NCI-H226 (cell line): ENCODE data around the gene DENND4C.

Source experiments
- DNase-seq: peaks from one replicate; pipeline ENCODE4 v3.0.0-alpha.2; 2015

Gene DENND4C

DNA sequence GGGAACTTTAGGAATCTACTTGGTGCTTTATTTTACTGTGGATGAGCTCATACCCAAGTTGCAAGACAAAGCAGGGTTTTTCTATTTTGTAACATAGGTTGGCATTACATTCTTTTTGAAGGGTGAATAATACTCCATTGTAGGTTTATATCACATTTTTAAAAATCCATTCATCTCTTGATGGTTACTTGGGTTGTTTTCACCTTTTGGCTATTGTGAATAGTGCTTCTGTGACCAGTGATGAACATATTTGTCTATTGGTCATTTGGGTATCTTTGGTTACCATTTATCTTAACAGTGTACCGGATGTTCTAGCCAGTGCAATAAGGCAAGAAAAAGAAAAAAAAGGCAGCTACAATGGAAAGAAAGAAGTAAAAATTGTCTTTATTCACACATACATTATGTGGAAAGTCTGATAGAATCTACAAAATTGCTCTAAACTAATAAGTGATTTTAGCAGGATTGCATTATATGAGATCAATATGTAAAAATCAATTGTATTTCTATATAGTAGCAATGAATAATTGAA, 40.0 kb downstream of the DENND4C start:
- DNase-seq, result no peak

DNA sequence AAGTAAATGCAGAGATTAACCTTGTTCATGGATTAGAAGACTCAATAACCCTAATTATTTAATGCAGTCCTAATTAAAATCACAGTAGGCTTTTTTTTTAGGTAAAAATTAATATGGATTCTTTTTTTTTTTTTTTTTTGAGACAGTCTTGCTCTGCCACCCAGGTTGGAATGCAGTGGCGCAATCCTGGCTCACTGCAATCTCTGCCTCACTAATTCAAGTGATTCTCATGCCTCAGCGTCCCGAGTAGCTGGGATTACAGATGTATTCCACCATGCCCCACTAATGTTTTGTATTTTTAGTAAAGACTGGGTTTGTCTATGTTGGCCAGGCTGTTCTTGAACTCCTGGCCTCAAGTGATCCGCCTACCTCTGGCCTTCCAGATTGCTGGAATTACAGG, 40.6 kb downstream of the DENND4C start:
- DNase-seq, result peak; percentile 16

DNA sequence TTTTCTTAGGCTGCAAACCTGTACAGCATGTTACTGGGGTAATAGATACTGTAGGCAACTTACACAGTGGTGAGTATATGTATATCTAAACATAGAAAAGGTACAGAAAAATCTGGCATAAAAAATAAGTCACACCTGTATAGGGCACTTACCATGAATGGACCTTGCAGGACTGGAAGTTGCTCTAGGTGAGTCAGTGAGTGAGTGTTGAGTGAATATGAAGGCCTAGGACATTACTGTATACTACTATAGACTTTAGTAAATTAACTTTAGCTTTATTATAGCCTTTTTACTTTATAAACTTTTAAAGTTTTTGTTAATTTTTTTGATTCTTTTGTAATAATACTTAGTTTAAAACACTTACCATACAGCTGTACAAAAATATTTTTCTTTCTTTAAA, 51.3 kb downstream of the DENND4C start:
- no peak for DNase-seq

DNA sequence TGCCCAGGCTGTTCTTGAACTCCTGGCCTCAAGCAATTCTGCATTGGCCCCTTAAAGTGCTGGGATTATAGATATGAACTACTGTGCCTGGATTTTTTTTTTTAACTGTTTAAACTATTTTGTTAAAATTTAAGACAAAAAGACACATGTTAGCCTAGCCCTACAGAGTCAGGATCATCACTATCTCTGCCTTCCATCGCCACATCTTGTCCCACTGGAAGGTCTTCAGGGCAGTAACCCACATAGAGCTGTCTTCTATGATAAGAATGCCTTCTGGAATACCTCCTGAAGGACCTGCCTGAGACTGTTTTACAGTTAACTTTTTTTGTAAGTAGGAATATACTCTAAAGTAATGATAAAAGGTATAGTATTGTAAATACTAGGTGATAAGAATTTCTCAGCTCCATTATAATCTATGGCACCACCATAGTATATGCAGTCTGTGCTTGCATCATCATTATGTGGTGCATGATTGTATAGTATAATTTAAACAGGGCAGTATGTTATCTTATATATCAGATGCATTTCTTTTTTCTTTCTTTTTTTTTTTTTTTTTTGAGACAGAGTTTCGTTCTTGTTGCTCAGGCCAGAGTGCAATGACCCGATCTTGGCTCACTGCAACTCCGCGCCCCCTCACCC, 52.7 kb downstream of the DENND4C start:
- no peak for DNase-seq

DNA sequence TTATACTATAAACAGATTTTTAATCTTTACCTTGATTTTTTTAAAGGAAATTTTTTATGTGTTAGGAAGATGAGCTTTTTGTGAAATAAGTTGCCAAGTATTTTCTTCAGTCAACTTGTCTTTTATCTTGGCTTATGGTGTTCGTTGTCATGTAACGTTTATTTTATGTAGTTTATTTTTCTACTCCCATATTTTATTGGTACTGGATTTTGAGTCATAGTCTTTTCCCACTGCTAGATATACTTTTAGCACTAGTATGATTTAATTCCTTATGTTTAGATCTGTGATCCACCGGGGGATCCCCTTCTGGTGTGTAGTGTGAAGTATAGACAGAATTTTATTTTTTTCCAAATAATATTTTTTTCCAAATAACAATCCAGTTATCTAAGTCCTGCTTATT, 54.2 kb downstream of the DENND4C start:
- no peak for DNase-seq

DNA sequence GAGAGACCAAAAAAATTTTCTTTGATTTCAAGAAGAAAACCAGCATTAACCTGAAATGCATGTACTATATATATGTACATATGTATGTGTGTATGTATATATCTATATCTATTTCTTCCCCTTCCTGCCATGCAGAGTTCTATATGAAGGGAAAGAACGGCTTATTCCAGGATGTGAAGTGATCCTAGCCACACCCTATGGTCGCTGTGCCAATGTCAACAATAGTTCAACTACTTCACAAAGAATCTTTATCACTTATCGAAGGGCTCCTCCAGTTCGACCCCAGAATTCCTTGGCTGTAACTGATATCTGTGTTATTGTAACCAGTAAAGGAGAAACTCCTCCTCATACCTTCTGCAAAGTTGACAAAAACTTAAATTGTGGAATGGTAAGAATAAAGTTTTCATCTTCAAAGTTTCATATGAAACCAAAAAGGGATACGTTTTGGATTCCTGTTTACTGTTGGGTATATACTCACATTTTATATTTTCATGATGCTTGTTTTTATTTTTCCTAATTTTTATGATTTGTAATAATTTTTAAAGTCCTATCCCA, 56.2 kb downstream of the DENND4C start:
- DNase-seq, result peak; percentile 1

DNA sequence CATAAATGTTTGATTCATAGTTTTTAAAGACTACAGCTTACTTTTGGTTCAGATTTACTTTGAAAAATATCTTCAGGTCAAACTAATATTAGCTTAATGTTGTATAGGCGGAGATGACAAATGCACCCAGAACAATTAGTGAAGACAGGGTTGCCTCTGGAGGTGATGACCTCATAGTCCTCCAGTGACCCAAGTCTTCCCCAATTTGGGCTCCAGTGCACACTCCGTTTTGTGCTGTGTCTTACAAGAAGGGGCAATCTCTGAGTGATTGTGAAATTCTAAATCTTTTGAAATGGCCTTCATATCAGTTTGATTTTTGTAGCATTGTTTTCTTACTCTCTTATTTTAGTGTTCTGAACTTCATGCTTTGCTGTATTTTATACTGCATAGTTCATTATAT, 57.6 kb downstream of the DENND4C start:
- no peak for DNase-seq

DNA sequence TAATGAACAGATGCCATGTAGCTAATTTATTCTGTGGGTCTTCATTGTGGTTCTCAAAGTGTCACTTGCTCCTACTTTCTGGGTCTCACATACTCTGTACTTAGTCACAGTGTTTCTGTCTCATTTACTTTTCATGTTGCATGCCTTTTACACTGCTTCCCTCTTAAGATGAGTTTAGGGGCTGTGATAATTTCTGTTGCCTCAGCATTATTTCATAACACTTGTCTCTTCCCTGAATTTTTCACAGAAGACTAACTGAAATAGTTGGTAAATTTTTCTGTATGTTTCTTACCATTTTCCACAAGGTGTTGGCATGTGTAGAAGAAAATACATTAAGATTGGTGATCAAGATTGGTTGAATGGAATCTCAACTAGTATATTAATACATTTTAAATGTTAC, 59.6 kb downstream of the DENND4C start:
- DNase-seq, result no peak

DNA sequence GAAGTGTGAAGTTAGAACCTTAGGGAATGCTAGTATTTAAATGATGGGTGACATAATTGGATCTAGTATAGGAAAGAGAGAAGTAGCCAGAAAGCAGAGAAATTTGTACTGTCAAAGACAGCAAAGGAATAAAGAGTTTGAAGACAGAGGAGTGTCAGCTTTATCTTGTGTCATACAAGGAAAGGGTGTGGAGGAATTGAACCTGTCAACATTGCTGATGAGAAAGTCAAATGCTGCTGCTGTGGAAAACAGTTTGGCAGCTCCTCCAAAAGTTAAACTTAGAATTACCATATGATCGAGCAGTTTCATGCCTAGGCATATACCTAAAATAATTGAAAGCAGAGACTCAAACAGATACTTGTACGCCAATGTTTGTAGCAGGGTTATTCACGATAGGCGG, 63.7 kb downstream of the DENND4C start:
- no peak for DNase-seq

DNA sequence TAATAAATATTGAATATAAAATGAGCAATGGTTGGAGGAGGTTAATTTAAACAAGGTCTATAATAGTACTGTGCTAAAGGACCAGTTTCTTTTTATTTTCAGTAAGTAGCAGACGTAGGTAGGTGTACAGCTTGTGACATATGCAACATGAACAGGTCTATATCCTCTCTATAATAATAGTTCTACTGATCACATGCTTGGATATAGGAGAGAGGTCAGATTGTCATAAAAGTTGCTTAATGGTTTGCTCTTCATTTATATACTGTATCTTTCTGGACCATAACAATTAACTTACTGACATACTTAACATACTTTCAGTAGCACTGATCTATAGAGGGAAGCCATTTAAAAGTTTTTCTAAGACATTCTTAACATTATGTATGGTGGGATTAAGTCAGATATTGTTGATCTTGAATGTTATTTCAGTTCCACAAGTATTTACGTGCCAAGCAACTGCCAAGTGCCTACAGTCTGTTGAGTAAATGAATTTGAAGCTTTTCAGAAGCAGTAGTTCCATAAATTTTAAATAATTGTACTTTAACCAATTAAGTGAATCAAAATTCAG, 68.0 kb downstream of the DENND4C start:
- no peak for DNase-seq

DNA sequence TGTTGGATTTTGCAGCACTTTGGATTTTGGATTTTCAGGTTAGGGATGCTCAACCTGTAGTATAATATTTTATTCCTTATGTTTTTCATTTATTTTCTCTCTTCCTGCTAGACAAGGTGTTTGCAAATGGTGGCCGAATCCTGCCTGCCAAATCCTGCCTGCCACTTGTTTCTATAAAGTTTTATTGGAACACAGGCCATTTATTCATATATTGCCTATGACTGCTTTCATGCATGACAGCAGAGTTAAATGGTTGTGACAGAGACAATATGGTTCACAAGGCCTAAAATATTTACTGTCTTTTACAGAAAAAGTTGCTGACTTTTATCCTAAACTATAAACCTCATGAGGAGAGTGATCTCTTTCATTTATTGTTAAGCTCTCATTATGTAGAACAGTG, 72.7 kb downstream of the DENND4C start:
- DNase-seq, result no peak

DNA sequence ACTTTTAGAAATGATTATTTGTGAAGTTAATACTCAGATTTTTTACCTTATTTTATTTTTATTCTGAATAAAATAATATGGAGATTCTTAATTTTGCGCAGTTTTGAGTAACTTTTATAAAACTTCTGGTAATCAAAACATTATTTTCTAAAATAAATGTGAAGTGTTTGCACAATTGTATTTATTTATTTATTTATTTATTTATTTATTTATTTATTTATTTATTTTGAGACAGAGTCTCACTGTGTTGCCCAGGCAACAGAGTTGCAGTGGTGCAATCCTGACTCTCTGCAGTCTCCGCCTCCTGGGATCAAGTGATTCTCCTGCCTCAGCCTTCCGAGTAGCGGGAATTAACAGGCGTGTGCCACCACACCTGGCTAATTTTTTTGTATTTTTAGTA, 76.1 kb downstream of the DENND4C start:
- no peak for DNase-seq

DNA sequence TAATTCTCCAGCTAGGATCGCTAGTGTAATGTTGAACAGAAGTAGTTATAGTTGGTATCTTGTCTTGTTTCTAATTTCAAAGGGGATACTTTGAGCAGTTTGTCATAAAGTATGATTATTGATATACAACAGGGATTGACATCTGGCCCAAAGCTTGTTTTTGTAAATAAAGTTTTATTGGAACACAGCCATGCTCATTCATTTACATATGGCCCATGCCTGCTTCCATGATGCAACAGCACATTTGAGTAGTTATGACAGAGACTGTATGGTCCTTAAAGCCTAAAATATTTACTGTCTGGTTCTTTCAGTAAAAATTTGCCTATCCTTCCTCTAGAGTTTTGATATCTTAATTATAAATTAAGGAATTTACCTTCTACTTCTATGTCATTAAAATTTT, 79.8 kb downstream of the DENND4C start:
- no peak for DNase-seq

DNA sequence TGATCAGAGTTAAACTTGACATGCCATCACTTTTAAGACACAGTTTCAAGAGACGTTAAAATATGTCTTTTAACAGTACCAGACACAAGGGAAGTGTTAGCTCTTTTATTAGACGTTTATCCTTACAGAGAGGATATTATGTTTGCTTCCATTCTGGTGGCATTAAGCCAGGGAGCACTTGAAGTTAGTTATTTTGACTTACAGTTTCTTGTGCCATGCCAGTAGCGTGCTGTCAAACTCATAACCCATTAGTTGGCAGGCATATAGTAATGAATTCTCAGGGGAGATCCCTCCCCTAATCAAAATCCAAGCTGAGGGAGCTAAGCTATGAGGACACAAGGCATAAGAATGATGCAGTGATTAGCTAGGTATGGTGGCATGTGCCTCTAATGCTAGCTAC, 83.1 kb downstream of the DENND4C start:
- DNase-seq, result no peak

DNA sequence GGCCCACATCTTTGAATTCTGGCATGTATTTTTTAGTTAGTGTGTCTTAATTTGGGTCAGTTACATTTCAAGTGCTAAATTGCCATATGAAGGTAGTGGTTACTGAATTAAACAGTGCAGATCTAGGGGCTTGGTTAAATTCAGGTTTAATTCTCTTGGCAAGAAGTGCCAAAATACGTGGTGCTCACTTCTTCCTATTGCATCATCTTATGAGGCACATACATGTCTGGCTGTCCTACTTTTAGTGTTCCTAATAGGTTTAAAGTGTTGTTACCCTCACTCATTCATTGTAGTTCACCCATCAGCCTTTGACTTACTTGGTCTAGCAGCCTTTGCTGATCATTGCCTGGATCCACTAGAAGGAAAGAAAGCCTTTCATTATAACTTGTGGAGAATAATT, 90.0 kb downstream of the DENND4C start:
- no peak for DNase-seq

DNA sequence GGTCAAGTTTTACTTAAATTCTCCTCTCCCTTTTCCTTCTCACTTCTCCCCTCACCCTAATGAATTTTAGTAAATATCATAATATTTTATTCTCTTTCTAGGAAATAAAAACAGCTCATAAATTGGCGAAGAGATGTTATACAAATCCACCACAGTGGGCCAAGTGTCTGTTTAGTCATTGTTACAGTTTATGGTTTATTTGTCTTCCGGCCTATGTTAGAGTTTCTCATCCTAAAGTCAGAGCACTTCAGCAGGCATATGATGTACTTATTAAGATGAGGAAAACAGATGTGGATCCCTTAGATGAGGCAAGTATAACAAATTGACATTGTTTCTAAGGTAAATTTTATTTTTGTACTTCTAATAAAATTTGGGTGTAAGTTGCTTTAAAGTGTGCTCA, 101.4 kb downstream of the DENND4C start:
- DNase-seq, result no peak

DNA sequence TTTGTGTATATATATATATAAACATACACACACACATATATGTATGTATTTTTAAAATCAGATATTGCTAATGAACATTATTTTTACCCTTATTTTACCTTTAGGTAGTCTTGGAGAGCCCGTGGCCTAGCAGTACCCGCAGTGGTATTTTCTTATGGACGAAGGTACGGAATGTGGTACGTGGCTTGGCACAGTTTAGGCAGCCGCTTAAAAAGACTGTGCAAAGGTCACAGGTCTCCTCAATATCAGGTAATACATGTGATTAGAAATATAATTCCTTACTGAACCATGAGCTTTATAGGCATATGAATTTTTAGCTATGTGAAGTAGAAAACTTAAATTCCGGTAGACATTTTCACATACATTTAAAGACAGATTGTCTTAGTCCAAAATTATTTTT, 105.7 kb downstream of the DENND4C start:
- no peak for DNase-seq

DNA sequence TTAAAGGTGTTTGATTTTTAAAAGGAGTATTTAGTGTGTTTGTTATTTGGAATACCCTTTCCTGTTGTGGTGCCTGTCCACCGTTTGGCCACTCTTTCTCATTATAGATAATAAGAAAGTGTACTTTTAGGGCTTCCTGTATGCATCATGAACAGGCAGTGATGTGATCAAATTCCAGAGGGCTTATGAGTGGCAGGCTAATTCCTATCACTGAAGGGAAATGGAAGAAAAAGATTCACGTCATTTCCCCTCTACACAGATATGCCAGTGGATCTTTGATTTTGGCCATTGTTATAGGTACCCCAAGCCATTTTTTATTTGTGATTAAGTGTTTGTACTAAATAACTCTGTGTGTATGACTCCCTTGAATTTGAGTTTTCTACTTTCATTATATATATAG, 112.5 kb downstream of the DENND4C start:
- DNase-seq, result no peak

DNA sequence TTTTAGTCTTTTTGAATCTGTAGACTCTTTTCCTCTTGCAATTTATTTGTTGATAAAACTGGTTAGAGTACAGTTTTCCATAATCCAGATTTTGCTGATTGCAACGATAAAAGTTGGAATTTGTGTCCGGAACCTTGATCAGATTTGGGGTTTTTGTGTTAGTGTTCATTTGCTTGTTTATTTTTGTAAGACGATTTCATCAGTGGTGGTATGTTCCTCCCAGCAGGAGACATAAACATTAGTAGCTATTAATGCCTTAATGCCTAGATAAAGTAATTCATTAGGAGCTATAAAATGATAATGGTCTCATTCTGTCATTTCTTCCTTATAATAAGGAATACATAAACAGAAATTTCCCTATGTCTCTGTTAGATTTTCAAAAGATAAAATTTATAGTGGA, 128.2 kb downstream of the DENND4C start:
- no peak for DNase-seq

DNA sequence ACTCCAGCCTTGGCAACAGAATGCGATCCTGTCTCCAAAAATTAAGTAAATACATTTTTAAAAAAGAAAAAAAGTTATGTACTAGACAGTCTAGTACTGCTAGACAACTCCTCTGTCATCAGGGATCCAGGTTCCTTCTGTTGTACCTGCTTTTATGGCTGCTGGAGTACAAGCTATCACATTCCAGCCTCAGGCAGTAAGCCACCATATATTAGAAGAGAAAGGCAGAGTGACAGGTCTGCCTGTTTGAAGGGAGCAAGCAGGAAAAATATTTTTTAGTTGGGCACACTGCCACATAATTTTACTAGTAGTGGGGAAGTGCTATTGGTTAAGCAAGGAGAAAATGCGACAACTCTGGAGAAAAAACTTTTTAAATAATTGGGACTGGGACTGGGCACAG, 138.6 kb downstream of the DENND4C start:
- DNase-seq, result no peak

DNA sequence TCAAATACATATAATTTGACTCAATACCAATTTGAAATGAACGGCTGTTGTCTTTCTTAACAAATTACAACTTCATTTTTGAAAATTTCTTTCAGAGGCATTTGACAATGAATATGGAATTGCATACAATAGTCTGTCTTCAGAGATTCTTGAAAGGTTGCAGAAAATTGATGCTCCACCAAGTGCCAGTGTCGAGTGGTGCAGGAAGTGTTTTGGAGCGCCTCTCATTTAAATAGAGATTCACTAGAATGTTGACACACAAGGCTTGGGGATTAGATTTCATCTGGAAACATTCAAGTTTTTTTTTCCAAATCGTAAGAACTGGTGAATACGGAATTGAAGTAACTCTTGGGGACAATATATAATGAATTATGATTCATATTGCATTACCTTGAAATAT, 141.4 kb downstream of the DENND4C start:
- DNase-seq, result no peak

DNA sequence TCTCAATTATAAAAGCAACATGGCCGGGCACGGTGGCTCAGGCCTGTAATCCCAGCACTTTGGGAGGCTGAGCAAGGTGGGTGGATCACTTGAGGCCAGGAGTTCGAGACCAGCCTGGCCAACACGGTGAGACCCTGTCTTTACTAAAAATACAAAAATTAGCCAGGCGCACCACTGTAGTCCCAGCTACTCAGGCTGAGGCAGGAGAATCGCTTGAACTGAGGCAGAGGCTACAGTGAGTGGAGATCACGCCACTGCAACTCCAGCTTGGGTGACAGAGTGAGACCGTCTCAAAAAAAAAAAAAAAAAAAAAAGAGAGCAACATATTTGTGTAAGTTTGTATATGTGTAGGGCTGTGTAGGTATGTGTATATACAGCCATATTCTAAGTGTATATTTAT, 142.1 kb downstream of the DENND4C start:
- no peak for DNase-seq

DNA sequence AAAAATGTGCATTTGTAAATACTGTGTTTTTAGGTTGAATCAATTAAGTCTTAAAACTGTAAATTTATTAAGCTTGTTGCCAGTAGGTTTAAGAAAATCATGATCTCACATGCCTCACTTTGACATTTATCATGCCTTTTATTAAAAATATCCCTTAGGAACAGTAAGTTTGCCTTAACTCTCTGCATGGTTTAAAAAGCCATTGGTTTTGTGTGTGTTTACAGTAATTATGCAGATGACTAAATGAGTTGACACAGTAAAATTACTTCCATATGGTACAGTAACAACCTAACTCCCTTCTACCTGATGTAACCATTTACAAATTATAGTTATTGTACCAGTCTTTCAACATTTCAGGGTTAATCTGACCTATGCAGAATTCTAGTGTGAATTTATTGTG, 143.0 kb downstream of the DENND4C start:
- no peak for DNase-seq

DNA sequence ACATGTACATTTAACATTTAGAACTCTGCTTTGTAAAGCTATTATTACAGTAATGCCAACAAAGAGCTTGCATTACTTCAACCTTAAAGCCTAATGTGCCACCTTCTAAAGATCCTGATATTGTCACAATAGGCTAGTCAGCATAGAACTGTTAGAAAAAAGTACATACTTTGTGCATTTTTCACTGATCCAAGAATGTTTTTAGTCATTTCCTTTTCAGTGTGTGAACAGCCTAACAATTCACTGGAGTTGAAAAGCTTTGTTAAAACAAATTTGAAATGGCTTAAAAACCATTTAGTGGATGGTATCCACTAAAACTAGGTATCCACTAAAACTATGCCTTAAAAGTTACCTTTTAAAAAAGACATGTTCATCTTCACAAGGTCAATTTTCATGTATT, 145.0 kb downstream of the DENND4C start:
- no peak for DNase-seq

DNA sequence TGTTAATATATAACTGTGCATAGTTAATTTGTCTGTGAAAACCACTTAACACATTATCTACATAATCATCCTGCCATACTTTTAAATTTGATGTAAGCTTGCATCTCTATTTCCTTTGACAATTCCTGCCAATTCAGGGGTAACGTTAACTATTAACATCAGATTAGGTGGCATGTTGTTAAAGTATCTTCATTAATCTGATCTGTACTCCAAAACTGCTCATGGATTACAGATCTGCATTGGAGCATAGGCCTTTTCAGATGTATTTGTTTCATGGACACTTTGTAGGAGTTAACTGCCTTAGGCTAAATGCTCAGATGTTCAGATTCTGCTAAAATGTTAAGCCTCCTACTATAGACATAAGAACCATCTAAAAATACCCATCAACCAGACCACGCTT, 146.4 kb downstream of the DENND4C start:
- DNase-seq, result no peak
